MM.1S (cell line): ENCODE results near the gene RBBP6.
"Not testable (repeated sequence)": the region's sequence is repeated elsewhere in the genome, so short reads cannot be mapped to it uniquely, and the experiment has no call there.

ENCODE experiments used
- EZH2phosphoT487 ChIP-seq: fragments of 300-600 bp; sonication (generic); IDR thresholded peaks from 2 replicates; pipeline ENCODE4 v1.6.1; 2018; ENCODE audit warnings: antibody characterized with exemption, low read length
- TF ChIP-seq, protein P1 (sequence below): fragments of 300-600 bp; sonication (generic); IDR thresholded peaks from 2 replicates; pipeline ENCODE4 v1.5.1; 2016; ENCODE audit warnings: antibody characterized with exemption, low read length, mixed read lengths

GRCh38 chr16:24575791-24576190 is 36.4 kb downstream of the RBBP6 start:
- TF ChIP-seq, protein P1, sequence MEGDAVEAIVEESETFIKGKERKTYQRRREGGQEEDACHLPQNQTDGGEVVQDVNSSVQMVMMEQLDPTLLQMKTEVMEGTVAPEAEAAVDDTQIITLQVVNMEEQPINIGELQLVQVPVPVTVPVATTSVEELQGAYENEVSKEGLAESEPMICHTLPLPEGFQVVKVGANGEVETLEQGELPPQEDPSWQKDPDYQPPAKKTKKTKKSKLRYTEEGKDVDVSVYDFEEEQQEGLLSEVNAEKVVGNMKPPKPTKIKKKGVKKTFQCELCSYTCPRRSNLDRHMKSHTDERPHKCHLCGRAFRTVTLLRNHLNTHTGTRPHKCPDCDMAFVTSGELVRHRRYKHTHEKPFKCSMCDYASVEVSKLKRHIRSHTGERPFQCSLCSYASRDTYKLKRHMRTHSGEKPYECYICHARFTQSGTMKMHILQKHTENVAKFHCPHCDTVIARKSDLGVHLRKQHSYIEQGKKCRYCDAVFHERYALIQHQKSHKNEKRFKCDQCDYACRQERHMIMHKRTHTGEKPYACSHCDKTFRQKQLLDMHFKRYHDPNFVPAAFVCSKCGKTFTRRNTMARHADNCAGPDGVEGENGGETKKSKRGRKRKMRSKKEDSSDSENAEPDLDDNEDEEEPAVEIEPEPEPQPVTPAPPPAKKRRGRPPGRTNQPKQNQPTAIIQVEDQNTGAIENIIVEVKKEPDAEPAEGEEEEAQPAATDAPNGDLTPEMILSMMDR: not testable (repeated sequence)
- not testable (repeated sequence) for TF ChIP-seq EZH2phosphoT487
